ENCODE data around the gene DIS3L2.
"Not testable (repeated sequence)": the region's sequence is repeated elsewhere in the genome, so short reads cannot be mapped to it uniquely, and the experiment has no call there.

DIS3L2 gene

DNA sequence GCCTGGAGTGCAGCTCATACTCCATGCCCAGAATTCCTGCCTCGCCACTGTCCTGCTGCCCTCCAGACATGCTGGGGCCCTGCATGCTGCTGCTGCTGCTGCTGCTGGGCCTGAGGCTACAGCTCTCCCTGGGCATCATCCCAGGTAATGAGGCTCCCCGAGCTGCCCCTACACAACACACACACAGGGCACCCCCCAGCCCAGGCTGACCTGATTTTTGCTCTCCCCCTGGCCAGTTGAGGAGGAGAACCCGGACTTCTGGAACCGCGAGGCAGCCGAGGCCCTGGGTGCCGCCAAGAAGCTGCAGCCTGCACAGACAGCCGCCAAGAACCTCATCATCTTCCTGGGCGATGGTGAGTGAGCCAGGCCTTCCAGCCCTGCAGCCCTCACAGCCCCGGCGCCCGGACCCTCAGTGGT lies 417.2 kb downstream of the DIS3L2 start, which contains the start of gene ALPP:
TSS of gene ALPP (plus strand) at position 17 of the 417 bp plus-strand sequence. CDS start at position 69, 52 bp downstream.
- DNase-seq, result not testable (repeated sequence)

- not testable (repeated sequence) for DNase-seq
These were observed 418.4 kb downstream of the DIS3L2 start for GRCh38 chr2:232379610-232380590.

DNA sequence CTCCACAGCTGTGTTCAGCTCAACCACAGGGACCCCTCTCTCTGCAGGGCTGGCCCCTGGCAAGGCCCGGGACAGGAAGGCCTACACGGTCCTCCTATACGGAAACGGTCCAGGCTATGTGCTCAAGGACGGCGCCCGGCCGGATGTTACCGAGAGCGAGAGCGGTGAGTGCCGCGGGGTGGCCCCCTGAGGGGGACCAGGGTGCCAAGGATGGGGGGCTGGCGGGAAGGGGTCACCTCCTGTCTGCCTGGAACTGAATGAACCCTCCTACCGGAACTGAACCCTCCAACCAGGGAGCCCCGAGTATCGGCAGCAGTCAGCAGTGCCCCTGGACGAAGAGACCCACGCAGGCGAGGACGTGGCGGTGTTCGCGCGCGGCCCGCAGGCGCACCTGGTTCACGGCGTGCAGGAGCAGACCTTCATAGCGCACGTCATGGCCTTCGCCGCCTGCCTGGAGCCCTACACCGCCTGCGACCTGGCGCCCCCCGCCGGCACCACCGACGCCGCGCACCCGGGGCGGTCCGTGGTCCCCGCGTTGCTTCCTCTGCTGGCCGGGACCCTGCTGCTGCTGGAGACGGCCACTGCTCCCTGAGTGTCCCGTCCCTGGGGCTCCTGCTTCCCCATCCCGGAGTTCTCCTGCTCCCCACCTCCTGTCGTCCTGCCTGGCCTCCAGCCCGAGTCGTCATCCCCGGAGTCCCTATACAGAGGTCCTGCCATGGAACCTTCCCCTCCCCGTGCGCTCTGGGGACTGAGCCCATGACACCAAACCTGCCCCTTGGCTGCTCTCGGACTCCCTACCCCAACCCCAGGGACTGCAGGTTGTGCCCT lies 419.9 kb downstream of the DIS3L2 start:
- DNase-seq, result not testable (repeated sequence)

DNA sequence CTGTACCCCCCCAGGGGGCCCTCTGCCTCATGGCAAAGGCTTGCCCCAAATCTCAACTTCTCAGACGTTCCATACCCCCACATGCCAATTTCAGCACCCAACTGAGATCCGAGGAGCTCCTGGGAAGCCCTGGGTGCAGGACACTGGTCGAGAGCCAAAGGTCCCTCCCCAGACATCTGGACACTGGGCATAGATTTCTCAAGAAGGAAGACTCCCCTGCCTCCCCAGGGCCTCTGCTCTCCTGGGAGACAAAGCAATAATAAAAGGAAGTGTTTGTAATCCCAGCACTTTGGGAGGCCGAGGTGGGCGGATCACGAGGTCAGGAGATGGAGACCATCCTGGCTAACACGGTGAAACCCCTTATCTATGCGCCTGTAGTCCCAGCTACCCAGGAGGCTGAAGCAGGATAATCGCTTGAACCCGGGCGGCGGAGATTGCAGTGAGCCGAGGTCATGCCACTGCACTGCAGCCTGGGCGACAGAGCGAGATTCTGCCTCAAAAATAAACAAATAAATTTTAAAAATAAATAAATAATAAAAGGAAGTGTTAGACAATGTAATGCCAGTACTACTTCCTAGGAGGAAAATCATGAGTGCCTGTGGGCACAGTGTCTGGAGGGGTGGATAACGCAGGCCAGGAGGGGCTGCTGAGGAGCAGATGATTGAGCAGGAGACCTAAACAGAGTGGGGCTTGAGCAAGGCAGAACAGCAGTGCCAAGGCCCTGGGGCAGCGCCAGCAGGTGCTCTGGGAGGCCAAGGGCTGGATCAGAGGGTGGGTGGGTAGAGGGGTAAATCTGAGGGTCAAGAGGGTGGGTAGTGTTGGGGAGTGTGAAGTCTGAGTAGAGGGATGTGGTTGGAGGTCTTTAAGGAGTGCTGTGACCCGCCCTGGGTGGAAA lies 421.1 kb downstream of the DIS3L2 start:
- DNase-seq, result no peak

DNA sequence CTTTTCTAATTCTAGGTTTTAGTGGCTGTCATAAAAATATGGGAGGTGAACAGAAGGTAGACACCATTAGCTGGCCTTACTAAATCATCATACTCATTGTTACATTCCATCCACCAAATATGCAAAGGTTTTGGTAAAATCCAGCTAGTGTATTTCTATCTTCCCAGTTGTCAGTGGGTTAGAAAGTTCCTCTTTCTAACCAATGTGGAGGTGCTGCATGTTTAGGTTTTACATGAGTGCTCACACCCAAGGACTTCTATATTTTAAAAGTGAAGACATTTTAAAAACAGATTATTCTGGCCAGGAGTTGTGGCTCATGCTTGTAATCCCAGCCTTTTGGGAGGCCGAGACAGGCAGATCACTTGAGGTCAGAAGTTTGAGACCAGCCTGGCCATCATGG lies 423.0 kb downstream of the DIS3L2 start:
- no peak for DNase-seq

GRCh38 chr2:232385058-232385457 lies 423.5 kb downstream of the DIS3L2 start:
- not testable (repeated sequence) for DNase-seq

- DNase-seq, result no peak
These were observed 424.4 kb downstream of the DIS3L2 start for GRCh38 chr2:232385660-232386489.

DNA sequence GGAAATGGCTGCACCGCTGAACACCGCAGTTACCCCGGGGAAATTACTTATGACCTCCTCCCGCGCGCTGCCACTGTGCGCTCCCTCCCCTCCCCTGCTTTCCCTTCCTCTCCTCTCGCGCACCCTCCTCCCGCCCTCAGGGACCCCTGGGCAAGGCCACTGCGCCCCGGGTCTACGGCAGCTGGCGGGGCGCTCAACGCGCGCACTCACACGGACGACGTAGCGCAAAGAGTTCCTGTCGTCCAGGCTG lies 424.9 kb downstream of the DIS3L2 start:
- DNase-seq, result no peak
